Gastroesophageal sphincter (tissue), 4 donors: ENCODE results near the gene CAPRIN2. TPM values are rescaled to one million over a fixed set of nuclear protein-coding genes. Genes with fewer than 3 reads are reported as not detected.

Experiments
- ATAC-seq: fragments of 150-250 bp; one replicate; pipeline ENCODE4 v1.9.1; 2016; ENCODE audit warnings: mild to moderate bottlenecking, moderate library complexity
- H3K27ac ChIP-seq, 4 donors: fragments of 200-600 bp; sonication (generic) in 3 of 4; 1 replicate in 3 of 4; 2 replicates in 1 of 4; pipeline ENCODE4 v1.5.1; 2016 to 2019
- H3K27me3 ChIP-seq: fragments of 200-600 bp; sonication (generic); one replicate; pipeline ENCODE4 v1.5.1; 2019
- H3K36me3 ChIP-seq, 2 donors: fragments of 200-600 bp; sonication (generic); one replicate each; pipeline ENCODE4 v1.5.1; 2019; ENCODE audit warnings: control low read depth in 1 of 2
- H3K4me1 ChIP-seq, 3 donors: fragments of 200-600 bp; sonication (generic); 1 replicate in 2 of 3; 2 replicates in 1 of 3; pipeline ENCODE4 v1.5.1; 2016 to 2019; ENCODE audit warnings: control low read depth in 2 of 3
- H3K4me3 ChIP-seq, 2 donors: fragments of 200-600 bp; sonication (generic); one replicate each; pipeline ENCODE4 v1.5.1; 2019; ENCODE audit warnings: mild to moderate bottlenecking in 1 of 2, moderate library complexity in 1 of 2
- H3K9me3 ChIP-seq, 3 donors: fragments of 200-600 bp; sonication (generic); one replicate each; pipeline ENCODE4 v1.5.1; 2017 to 2019; ENCODE audit warnings: control low read depth in 2 of 3
- CTCF ChIP-seq, 4 experiments: fragments of 200-600 bp in 2 of 4; fragments of 450-650 bp in 2 of 4; sonication (generic) in 1 of 4; IDR thresholded peaks; one replicate each; pipeline ENCODE4 v1.5.1; 2017 to 2019; ENCODE audit warnings: antibody characterized with exemption in 4 of 4, mild to moderate bottlenecking in 2 of 4, moderate library complexity in 2 of 4
- EP300 ChIP-seq: sonication (generic); formaldehyde crosslinking; IDR thresholded peaks from one replicate; pipeline ENCODE4 v1.6.1; 2017; ENCODE audit warnings: antibody characterized with exemption, mild to moderate bottlenecking
- POLR2A ChIP-seq, 2 donors: fragments of 450-650 bp; IDR thresholded peaks; one replicate each; pipeline ENCODE4 v1.6.1; 2017; ENCODE audit warnings: antibody characterized with exemption in 2 of 2, mild to moderate bottlenecking in 2 of 2, moderate library complexity in 1 of 2
- POLR2AphosphoS5 ChIP-seq: sonication (generic); formaldehyde crosslinking; IDR thresholded peaks from one replicate; pipeline ENCODE4 v1.6.1; 2017; ENCODE audit warnings: antibody characterized with exemption
- WGBS, 2 donors: methylation state at CpG; one replicate each; pipeline ENCODE4 v1.1.5; 2018; ENCODE audit warnings: low coverage in 1 of 2; 5-methylcytosine and 5-hydroxymethylcytosine counted together
- total RNA-seq, 4 donors: library from RNA; depleted of rRNA; stranded (reverse); fragments of >200 nt; gene quantifications; one replicate each; pipeline ENCODE4 v1.1.0, GENCODE V29; 2016

The CAPRIN2 gene
- total RNA-seq, 4 donors from 2014 or later: 20.5 to 38.3 (median 27.8) TPM

GRCh38 chr12:30732954-30733637 lies 21.7 kb downstream of the CAPRIN2 start:
- TF ChIP-seq POLR2AphosphoS5 (no peak), CTCF (IDR thresholded peaks at IDR 0.05) (no peak), POLR2A (IDR thresholded peaks at IDR 0.05) (no peak), EP300 (no peak)
- ATAC-seq: no peak
- WGBS, 2 donors: 73 to 87% methylated on average over 2 of the region's 2 CpGs
- peaks cover 0 to 68% of the 10 kb centered on the region in 2 donors for H3K36me3 ChIP-seq
- H3K9me3 ChIP-seq: no peaks in the 10 kb centered on the region
- no peak overlapping the region for H3K4me3 ChIP-seq
- H3K27me3 ChIP-seq: no peaks in the 10 kb centered on the region
- H3K4me1 ChIP-seq: no peaks in the 10 kb centered on the region
- H3K27ac ChIP-seq: no peak overlapping the region

- H3K4me3 ChIP-seq: no peak overlapping the region
- H3K4me1 ChIP-seq: no peaks in the 10 kb centered on the region
- H3K27ac ChIP-seq: no peak overlapping the region
- WGBS, 2 donors: 79 to 100% methylated on average over 2 of the region's 2 CpGs
- H3K36me3 ChIP-seq: peaks cover 0 to 45% of the 10 kb centered on the region in 2 donors
- no peak for ATAC-seq
- no peak for TF ChIP-seq CTCF (IDR thresholded peaks at IDR 0.05)
- no peak for TF ChIP-seq EP300
- TF ChIP-seq POLR2AphosphoS5: no peak
- TF ChIP-seq POLR2A (IDR thresholded peaks at IDR 0.05): no peak
- no peaks in the 10 kb centered on the region for H3K27me3 ChIP-seq
- H3K9me3 ChIP-seq: no peaks in the 10 kb centered on the region
These were observed 24.7 kb downstream of the CAPRIN2 start for GRCh38 chr12:30730011-30730410.

- 93 to 94% methylated on average over 4 of the region's 4 CpGs for WGBS, 2 donors
- Histone ChIP-seq H3K4me3 (no peak overlapping the region), H3K36me3 (peaks cover 0 to 45% of the 10 kb centered on the region in 2 donors), H3K4me1 (no peaks in the 10 kb centered on the region), H3K27me3 (no peaks in the 10 kb centered on the region), H3K9me3 (no peaks in the 10 kb centered on the region), H3K27ac (no peak overlapping the region)
- no peak for ATAC-seq
- TF ChIP-seq POLR2AphosphoS5: no peak
- no peak for TF ChIP-seq POLR2A (IDR thresholded peaks at IDR 0.05)
- TF ChIP-seq EP300: no peak
- TF ChIP-seq CTCF (IDR thresholded peaks at IDR 0.05): no peak
These were observed 25.2 kb downstream of the CAPRIN2 start for GRCh38 chr12:30729547-30729946.

- Histone ChIP-seq H3K4me1 (no peaks in the 10 kb centered on the region), H3K36me3 (peaks cover 0 to 57% of the 10 kb centered on the region in 2 donors), H3K4me3 (no peak overlapping the region), H3K27ac (no peak overlapping the region), H3K9me3 (no peaks in the 10 kb centered on the region), H3K27me3 (no peaks in the 10 kb centered on the region)
- 89 to 100% methylated on average over 1 of the region's 1 CpG for WGBS, 2 donors
- ATAC-seq: no peak
- TF ChIP-seq CTCF (IDR thresholded peaks at IDR 0.05) (no peak), POLR2AphosphoS5 (no peak), POLR2A (IDR thresholded peaks at IDR 0.05) (no peak), EP300 (no peak)
These were observed 28.1 kb downstream of the CAPRIN2 start for GRCh38 chr12:30726647-30727046.

GRCh38 chr12:30725739-30726138 lies 29.0 kb downstream of the CAPRIN2 start:
- H3K4me3 ChIP-seq: no peak overlapping the region
- ATAC-seq: no peak

More at GRCh38 chr12:30725739-30726138, 29.0 kb downstream of the CAPRIN2 start:
- WGBS, 2 donors: 11 to 29% methylated on average over 1 of the region's 1 CpG
- H3K9me3 ChIP-seq: no peaks in the 10 kb centered on the region
- TF ChIP-seq CTCF (IDR thresholded peaks at IDR 0.05) (no peak), POLR2AphosphoS5 (peak; percentile 10)
- H3K4me1 ChIP-seq: no peaks in the 10 kb centered on the region
- no peak overlapping the region for H3K27ac ChIP-seq
- peaks cover 0 to 65% of the 10 kb centered on the region in 2 donors for H3K36me3 ChIP-seq
- H3K27me3 ChIP-seq: no peaks in the 10 kb centered on the region
